ENCODE data around the gene PRAMEF8.
"Not testable (repeated sequence)": the region's sequence is repeated elsewhere in the genome, so short reads cannot be mapped to it uniquely, and the experiment has no call there.

The PRAMEF8 gene

GRCh38 chr1:13285037-13285436 lies at the start of gene PRAMEF8:
Gene PRAMEF8 (minus strand): TSS chr1:13285137. CDS start chr1:13284091, 1,046 bp downstream.
- not testable (repeated sequence) for H3K27ac ChIP-seq; H3K4me3 ChIP-seq; DNase-seq (ENCODE audit: low spot score)

GRCh38 chr1:13315281-13315680 lies 30.3 kb upstream of the PRAMEF8 start, which contains the start of gene PRAMEF15:
Gene PRAMEF15 (plus strand): TSS chr1:13315581. CDS start chr1:13318408, 2,827 bp downstream.
- not testable (repeated sequence) for DNase-seq (ENCODE audit: low spot score); H3K27ac ChIP-seq; H3K4me3 ChIP-seq

DNA sequence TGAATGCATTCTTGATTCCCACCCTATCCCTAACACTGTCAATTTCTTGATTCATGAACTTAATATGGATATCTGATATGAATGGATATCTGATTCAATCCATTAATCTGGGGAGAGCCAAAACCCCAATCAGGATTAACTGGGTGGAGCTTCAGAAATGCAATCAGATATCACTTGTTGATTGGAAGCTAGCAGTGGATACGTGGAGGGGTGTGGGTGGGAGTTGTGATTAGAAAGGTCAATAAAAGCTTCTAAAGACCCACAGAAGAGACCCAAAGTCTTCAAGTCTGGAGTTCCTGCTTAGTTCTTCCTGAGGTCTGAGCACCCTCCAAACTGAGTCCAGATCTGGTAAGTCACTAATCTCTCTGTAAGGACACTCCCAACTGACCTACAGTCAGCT lies 18.3 kb upstream of the PRAMEF8 start, which contains the start of gene PRAMEF33:
PRAMEF33 (plus strand) TSS at position 301 of the 400 bp plus-strand sequence. CDS start 2,416 bp downstream, outside the sequence.
- not testable (repeated sequence) for H3K27ac ChIP-seq

DNA sequence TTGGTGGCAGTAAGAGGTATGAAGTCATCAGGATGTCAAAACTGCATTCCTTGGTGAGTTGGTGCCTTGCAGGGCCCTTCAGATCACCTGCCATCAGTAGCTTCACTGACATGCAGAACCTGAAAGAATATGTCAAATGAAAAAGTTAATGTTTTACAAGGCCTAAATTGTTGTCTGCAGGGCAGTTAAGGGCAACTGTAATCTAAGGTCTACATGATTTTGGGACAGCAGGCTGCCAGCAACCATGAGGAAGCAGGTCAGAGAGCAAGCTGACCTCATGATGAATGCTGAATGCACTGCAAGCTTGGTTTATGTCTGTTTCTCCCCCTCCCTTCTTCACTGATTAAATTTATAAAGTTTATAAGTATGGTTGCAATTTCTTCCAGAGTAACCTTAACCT lies 17.3 kb upstream of the PRAMEF8 start:
- H3K27ac ChIP-seq; DNase-seq (ENCODE audit: low spot score); H3K4me3 ChIP-seq: not testable (repeated sequence)

More for the DNA sequence above, 18.3 kb upstream of the PRAMEF8 start, which contains the start of gene PRAMEF33:
- DNase-seq (ENCODE audit: low spot score); H3K4me3 ChIP-seq: not testable (repeated sequence)

DNA sequence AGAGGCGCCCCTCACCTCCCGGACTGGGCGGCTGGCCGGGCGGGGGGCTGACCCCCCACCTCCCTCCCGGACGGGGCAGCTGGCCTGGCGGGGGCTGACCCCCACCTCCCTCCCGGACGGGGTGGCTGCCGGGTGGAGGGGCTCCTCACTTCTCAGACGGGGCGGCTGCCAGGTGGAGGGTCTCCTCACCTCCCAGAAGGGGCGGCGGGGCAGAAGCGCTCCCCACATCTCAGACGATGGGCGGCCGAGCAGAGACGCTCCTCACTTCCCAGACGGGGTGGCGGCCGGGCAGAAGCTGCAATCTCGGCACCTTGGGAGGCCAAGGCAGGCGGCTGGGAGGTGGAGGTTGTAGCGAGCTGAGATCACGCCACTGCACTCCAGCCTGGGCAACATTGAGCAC lies 13.8 kb upstream of the PRAMEF8 start:
- not testable (repeated sequence) for DNase-seq (ENCODE audit: low spot score); H3K27ac ChIP-seq; H3K4me3 ChIP-seq

DNA sequence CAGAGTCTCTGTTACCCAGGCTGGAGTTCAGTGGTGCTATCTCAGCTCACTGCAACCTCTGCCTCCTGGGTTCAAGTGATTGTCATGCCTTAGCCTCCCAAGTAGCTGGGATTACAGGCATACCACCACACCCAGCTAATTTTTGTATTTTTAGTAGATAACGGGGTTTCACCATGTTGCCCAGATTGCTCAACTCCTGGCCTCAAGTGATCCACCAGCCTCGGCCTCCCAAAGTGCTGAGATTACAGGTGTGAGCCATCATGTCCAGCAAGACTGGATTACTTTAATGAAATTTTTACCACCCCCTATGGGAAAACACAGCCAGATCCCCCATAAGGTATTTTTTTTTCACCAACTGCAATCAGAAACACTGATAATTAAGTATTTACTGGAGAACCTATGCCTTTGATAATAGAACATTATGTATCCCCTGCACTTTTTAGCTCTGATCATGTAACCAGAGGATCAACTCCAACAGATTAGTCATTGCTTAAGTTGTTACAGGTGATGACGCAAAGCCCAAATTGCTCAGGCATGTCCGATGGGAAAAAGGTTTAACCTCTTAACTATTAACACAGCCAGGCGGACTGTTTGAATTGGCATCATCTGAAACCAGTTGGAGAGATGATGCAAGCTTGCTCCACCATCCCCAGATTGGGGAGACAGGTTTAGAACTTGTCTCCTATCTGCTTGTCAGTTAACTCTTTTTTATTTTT lies 12.4 kb upstream of the PRAMEF8 start:
- not testable (repeated sequence) for H3K4me3 ChIP-seq; H3K27ac ChIP-seq; DNase-seq (ENCODE audit: low spot score)

- H3K27ac ChIP-seq, H3K4me3 ChIP-seq: not testable (repeated sequence)
- DNase-seq (ENCODE audit: low spot score), result peak; percentile 62
Measured at GRCh38 chr1:13289030-13289429, 4.1 kb upstream of the PRAMEF8 start.

GRCh38 chr1:13279617-13280016 lies 5.3 kb downstream of the PRAMEF8 start:
- DNase-seq (ENCODE audit: low spot score); H3K27ac ChIP-seq; H3K4me3 ChIP-seq: not testable (repeated sequence)

GRCh38 chr1:13277016-13277415 lies 7.9 kb downstream of the PRAMEF8 start:
- not testable (repeated sequence) for H3K27ac ChIP-seq; DNase-seq (ENCODE audit: low spot score)

GRCh38 chr1:13265124-13265523 lies 19.8 kb downstream of the PRAMEF8 start:
- H3K4me3 ChIP-seq; H3K27ac ChIP-seq; DNase-seq (ENCODE audit: low spot score): not testable (repeated sequence)

More at GRCh38 chr1:13277016-13277415, 7.9 kb downstream of the PRAMEF8 start:
- H3K4me3 ChIP-seq, result not testable (repeated sequence)

- not testable (repeated sequence) for H3K27ac ChIP-seq; DNase-seq (ENCODE audit: low spot score); H3K4me3 ChIP-seq
Measured at GRCh38 chr1:13253898-13254297, 31.0 kb downstream of the PRAMEF8 start, which contains the start of gene PRAMEF5. Gene PRAMEF5 (plus strand): TSS chr1:13254198. CDS start chr1:13259269, 5,071 bp downstream.

GRCh38 chr1:13247122-13247521 lies 37.8 kb downstream of the PRAMEF8 start:
- not testable (repeated sequence) for H3K27ac ChIP-seq; DNase-seq (ENCODE audit: low spot score); H3K4me3 ChIP-seq

- H3K4me3 ChIP-seq; DNase-seq (ENCODE audit: low spot score); H3K27ac ChIP-seq: not testable (repeated sequence)
Measured at GRCh38 chr1:13246554-13246871, 38.4 kb downstream of the PRAMEF8 start.

DNA sequence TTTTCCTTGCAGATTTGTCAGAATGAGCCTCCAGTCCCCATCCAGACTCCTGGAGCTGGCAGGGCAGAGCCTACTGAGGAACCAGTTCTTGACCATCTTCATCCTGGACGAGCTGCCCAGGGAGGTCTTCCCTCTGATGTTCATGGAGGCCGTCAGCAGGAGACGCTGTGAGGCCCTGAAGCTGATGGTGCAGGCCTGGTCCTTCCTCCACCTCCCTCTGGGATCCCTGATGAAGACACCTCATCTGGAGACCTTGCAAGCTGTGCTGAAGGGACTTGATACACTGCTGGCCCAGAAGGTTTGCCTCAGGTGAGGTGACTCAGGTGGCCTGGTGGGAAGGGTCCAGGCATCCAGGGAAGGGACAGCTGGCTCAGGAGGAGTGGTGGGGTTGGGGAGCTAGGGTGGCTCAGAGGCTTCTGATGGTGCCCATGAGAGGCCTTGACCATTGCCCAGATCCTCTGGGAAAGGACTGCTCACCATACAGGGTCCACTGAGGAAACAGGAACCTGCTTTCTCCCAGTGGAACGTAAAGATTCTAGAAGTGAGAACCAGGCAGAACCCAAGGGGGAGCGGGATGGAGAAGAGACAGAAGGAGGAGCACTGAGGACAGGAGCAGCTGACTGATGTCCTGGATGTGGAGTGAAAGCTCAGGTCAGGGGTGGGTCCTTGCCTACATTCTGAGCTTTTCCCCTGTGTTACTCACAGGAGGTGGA lies 38.9 kb downstream of the PRAMEF8 start:
- not testable (repeated sequence) for H3K4me3 ChIP-seq; H3K27ac ChIP-seq; DNase-seq (ENCODE audit: low spot score)

DNA sequence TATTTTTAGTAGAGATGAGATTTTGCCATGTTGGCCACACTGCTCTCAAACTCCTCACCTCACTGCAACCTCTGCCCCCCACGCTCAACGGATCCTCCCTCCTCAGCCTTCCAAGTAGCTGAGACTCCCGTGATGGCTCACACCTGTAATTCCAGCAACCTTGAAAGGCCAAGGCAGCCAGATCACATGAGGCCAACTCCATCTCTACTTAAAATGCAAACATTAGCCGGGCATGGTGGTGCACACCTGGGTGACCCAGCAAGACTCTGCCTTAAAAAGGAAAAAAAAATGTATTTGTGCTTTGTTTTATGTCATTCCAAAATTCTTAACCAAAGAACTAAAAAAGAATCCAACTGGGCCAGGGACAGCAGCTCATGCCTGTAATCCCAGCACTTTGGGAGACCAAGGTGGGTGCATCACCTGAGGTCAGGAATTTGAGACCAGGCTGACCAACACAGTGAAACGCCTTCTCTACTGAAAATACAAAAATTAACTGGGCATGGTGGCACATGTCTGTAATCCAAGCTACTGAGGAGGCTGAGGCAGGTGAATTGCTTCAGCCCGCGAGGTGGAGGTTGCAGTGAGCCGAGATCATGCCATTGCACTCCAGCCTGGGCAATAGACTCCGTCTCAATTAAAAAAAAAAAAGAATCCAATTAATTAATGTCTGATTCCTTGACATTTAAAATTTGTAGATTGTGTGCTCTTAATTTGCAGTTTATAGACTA lies 41.2 kb downstream of the PRAMEF8 start:
- not testable (repeated sequence) for H3K27ac ChIP-seq; H3K4me3 ChIP-seq; DNase-seq (ENCODE audit: low spot score)

DNA sequence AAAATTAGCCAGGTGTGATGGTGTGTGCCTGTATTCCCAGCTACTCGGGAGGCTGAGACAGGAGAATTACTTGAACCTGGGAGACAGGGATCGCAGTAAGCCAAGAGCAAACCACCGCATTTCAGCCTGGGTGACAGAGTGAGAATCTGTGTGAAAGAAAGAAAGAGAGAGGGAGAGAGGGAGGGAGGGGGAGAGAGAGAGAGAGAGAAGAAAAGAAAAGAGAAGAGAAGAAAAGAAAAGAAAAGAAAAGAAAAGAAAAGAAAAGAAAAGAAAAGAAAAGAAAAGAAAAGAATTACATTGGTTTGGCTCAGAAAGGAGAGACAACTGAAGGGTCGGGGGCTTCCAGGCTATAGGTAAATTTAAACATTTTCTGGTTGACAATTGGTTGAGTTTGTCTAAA lies 45.3 kb downstream of the PRAMEF8 start:
- DNase-seq (ENCODE audit: low spot score); H3K4me3 ChIP-seq; H3K27ac ChIP-seq: not testable (repeated sequence)

DNA sequence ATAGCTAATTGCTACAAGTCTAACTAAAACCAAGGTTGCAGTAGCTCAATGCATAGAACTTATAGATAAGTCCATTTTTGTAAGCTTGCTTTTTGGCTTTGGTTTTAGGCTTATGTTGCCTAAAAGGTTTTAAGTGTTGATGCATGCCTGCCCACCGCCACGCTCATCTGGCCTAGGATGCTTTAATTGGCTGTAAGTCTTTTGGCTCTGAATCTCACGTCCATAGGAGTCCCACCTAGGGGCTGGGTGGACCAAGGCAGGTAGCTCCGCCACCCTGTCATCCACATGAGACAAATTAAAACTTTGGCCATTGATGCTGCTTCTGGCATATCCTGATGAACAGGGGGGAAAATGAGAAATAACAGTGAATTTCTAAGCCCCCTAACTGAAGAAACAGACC lies 47.4 kb downstream of the PRAMEF8 start:
- not testable (repeated sequence) for DNase-seq (ENCODE audit: low spot score); H3K27ac ChIP-seq; H3K4me3 ChIP-seq

- DNase-seq (ENCODE audit: low spot score); H3K27ac ChIP-seq; H3K4me3 ChIP-seq: not testable (repeated sequence)
Measured at GRCh38 chr1:13234057-13234456, 50.9 kb downstream of the PRAMEF8 start.

DNA sequence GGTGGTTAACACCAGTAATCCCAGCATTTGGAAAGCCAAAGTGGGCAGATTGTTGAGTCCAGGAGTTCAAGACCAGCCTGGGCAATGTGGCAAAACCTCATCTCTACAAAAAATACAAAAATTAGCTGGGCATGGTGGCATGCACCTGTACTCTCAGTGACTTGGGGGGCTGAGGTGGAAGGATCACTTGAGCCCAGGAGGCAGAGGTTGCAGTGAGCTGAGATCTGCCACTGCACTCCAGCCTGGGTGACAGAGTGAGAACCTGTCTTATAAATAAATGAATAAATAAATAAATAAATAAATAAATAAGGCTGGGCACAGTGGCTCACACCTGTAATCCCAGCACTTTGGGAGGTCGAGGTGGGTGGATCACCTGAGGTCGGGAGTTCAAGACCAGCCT lies 52.9 kb downstream of the PRAMEF8 start:
- not testable (repeated sequence) for H3K27ac ChIP-seq; DNase-seq (ENCODE audit: low spot score); H3K4me3 ChIP-seq
